ENCODE data around the gene PPP1R7.

Gene PPP1R7

GRCh38 chr2:241204010-241204384 lies 53.7 kb downstream of the PPP1R7 start:
- TF ChIP-seq CTCF (conservative IDR thresholded peaks at IDR 0.05; ENCODE audit: low read depth, low read length): no peak
- H2AFZ ChIP-seq (ENCODE audit: low read depth): no peak overlapping the region
- H3K4me3 ChIP-seq (IDR thresholded peaks at IDR 0.05; ENCODE audit: insufficient read depth, low read depth, low read length): no peak overlapping the region
- no peaks in the 10 kb centered on the region for H3K79me2 ChIP-seq (ENCODE audit: insufficient read depth, low read depth)
- no peaks in the 10 kb centered on the region for H3K36me3 ChIP-seq (ENCODE audit: insufficient read depth)
- H3K9ac ChIP-seq: no peak overlapping the region
- H4K20me1 ChIP-seq (ENCODE audit: insufficient read depth): no peaks in the 10 kb centered on the region
- H3K4me2 ChIP-seq: no peak overlapping the region
- no peaks in the 10 kb centered on the region for H3K4me1 ChIP-seq (ENCODE audit: low read depth, poor library complexity, severe bottlenecking)
- peaks cover 11% of the 10 kb centered on the region for H3K27me3 ChIP-seq (ENCODE audit: insufficient read depth, low read depth)
- H3K27ac ChIP-seq: no peak overlapping the region

- H3K36me3 ChIP-seq (ENCODE audit: insufficient read depth): no peaks in the 10 kb centered on the region
- no peak overlapping the region for H3K9ac ChIP-seq
- no peak overlapping the region for H3K4me2 ChIP-seq
- no peak for TF ChIP-seq CTCF (conservative IDR thresholded peaks at IDR 0.05; ENCODE audit: low read depth, low read length)
- no peaks in the 10 kb centered on the region for H3K79me2 ChIP-seq (ENCODE audit: insufficient read depth, low read depth)
- H3K27ac ChIP-seq: no peak overlapping the region
- H4K20me1 ChIP-seq (ENCODE audit: insufficient read depth): no peaks in the 10 kb centered on the region
- no peaks in the 10 kb centered on the region for H3K4me1 ChIP-seq (ENCODE audit: low read depth, poor library complexity, severe bottlenecking)
- H3K4me3 ChIP-seq (IDR thresholded peaks at IDR 0.05; ENCODE audit: insufficient read depth, low read depth, low read length): no peak overlapping the region
- peaks cover 14% of the 10 kb centered on the region for H3K27me3 ChIP-seq (ENCODE audit: insufficient read depth, low read depth)
- H2AFZ ChIP-seq (ENCODE audit: low read depth): no peak overlapping the region
Measured at GRCh38 chr2:241204490-241204889, 54.2 kb downstream of the PPP1R7 start.

GRCh38 chr2:241205086-241205485 lies 54.8 kb downstream of the PPP1R7 start:
- no peaks in the 10 kb centered on the region for H4K20me1 ChIP-seq (ENCODE audit: insufficient read depth)
- H3K4me2 ChIP-seq: no peak overlapping the region
- H2AFZ ChIP-seq (ENCODE audit: low read depth): no peak overlapping the region
- H3K4me3 ChIP-seq (IDR thresholded peaks at IDR 0.05; ENCODE audit: insufficient read depth, low read depth, low read length): no peak overlapping the region
- TF ChIP-seq CTCF (conservative IDR thresholded peaks at IDR 0.05; ENCODE audit: low read depth, low read length): no peak
- H3K27ac ChIP-seq: no peak overlapping the region
- no peak overlapping the region for H3K9ac ChIP-seq
- no peaks in the 10 kb centered on the region for H3K36me3 ChIP-seq (ENCODE audit: insufficient read depth)
- no peaks in the 10 kb centered on the region for H3K4me1 ChIP-seq (ENCODE audit: low read depth, poor library complexity, severe bottlenecking)
- no peaks in the 10 kb centered on the region for H3K79me2 ChIP-seq (ENCODE audit: insufficient read depth, low read depth)
- H3K27me3 ChIP-seq (ENCODE audit: insufficient read depth, low read depth): peaks cover 20% of the 10 kb centered on the region

GRCh38 chr2:241207151-241207550 lies 56.9 kb downstream of the PPP1R7 start:
- Histone ChIP-seq H3K79me2 (ENCODE audit: insufficient read depth, low read depth) (no peaks in the 10 kb centered on the region), H3K4me3 (IDR thresholded peaks at IDR 0.05; ENCODE audit: insufficient read depth, low read depth, low read length) (no peak overlapping the region), H3K27ac (no peak overlapping the region), H3K9ac (no peak overlapping the region), H3K4me2 (no peak overlapping the region), H2AFZ (ENCODE audit: low read depth) (no peak overlapping the region), H4K20me1 (ENCODE audit: insufficient read depth) (no peaks in the 10 kb centered on the region), H3K27me3 (ENCODE audit: insufficient read depth, low read depth) (peaks cover 37% of the 10 kb centered on the region), H3K36me3 (ENCODE audit: insufficient read depth) (no peaks in the 10 kb centered on the region), H3K4me1 (ENCODE audit: low read depth, poor library complexity, severe bottlenecking) (no peaks in the 10 kb centered on the region)
- TF ChIP-seq CTCF (conservative IDR thresholded peaks at IDR 0.05; ENCODE audit: low read depth, low read length): no peak

- Histone ChIP-seq H3K27me3 (ENCODE audit: insufficient read depth, low read depth) (peaks cover 39% of the 10 kb centered on the region), H3K4me2 (no peak overlapping the region), H3K27ac (no peak overlapping the region), H4K20me1 (ENCODE audit: insufficient read depth) (no peaks in the 10 kb centered on the region), H3K4me3 (IDR thresholded peaks at IDR 0.05; ENCODE audit: insufficient read depth, low read depth, low read length) (no peak overlapping the region), H3K79me2 (ENCODE audit: insufficient read depth, low read depth) (no peaks in the 10 kb centered on the region), H3K36me3 (ENCODE audit: insufficient read depth) (no peaks in the 10 kb centered on the region), H3K4me1 (ENCODE audit: low read depth, poor library complexity, severe bottlenecking) (no peaks in the 10 kb centered on the region), H2AFZ (ENCODE audit: low read depth) (no peak overlapping the region), H3K9ac (no peak overlapping the region)
- TF ChIP-seq CTCF (conservative IDR thresholded peaks at IDR 0.05; ENCODE audit: low read depth, low read length): no peak
Measured at GRCh38 chr2:241207641-241208040, 57.4 kb downstream of the PPP1R7 start.
